Neural crest cell (in vitro differentiated cells): ENCODE data around the gene ATP10D. TPM values are rescaled to one million over a fixed set of nuclear protein-coding genes. Genes with fewer than 3 reads are reported as not detected.
"Not testable (repeated sequence)": the region's sequence is repeated elsewhere in the genome, so short reads cannot be mapped to it uniquely, and the experiment has no call there.

Experiments
- DNase-seq: peaks from one replicate; pipeline ENCODE4 v3.0.0; 2021; ENCODE audit warnings: low read depth, mixed read lengths, low spot score
- H3K27ac Mint-ChIP-seq: one replicate; pipeline ENCODE4 v1.8.0; 2021; ENCODE audit warnings: mild to moderate bottlenecking, mixed read lengths; ENCODE audit not compliant: unreplicated experiment
- H3K27me3 Mint-ChIP-seq: 2 replicates; pipeline ENCODE4 v1.8.0; 2021; ENCODE audit warnings: low read depth, mild to moderate bottlenecking, mixed read lengths
- H3K36me3 Mint-ChIP-seq: 2 replicates; pipeline ENCODE4 v1.8.0; 2021; ENCODE audit warnings: low read depth, mild to moderate bottlenecking, mixed read lengths
- H3K4me1 Mint-ChIP-seq: 2 replicates; pipeline ENCODE4 v1.8.0; 2021; ENCODE audit warnings: mixed read lengths
- H3K4me3 Mint-ChIP-seq: one replicate; pipeline ENCODE4 v1.8.0; 2021; ENCODE audit warnings: mild to moderate bottlenecking, mixed read lengths
- H3K9me3 Mint-ChIP-seq: 2 replicates; pipeline ENCODE4 v1.8.0; 2021; ENCODE audit warnings: mixed read lengths
- CTCF ChIP-seq: fragments of 200-600 bp; sonication (generic); conservative IDR thresholded peaks from 2 replicates; pipeline ENCODE4 v1.5.0; 2021; ENCODE audit warnings: antibody characterized with exemption, mild to moderate bottlenecking
- total RNA-seq: library from RNA; stranded (reverse); gene quantifications from 2 replicates; pipeline ENCODE4 v1.2.1, GENCODE V29; 2021

ATP10D gene
- total RNA-seq, 1 donor from 2014 or later: 7.9 TPM

- Mint-ChIP-seq H3K4me1 (peaks cover 15% of the 10 kb centered on the region), H3K27me3 (no peaks in the 10 kb centered on the region)
Observed at GRCh38 chr4:47513461-47513860, 28.4 kb downstream of the ATP10D start.

GRCh38 chr4:47519239-47519883 lies 34.3 kb downstream of the ATP10D start:
- Mint-ChIP-seq H3K36me3 (peaks cover 2% of the 10 kb centered on the region), H3K4me3 (no peak overlapping the region), H3K27ac (no peak overlapping the region), H3K9me3 (no peaks in the 10 kb centered on the region), H3K4me1 (no peaks in the 10 kb centered on the region), H3K27me3 (no peaks in the 10 kb centered on the region)
- no peak for TF ChIP-seq CTCF
- DNase-seq: no peak

More at GRCh38 chr4:47513461-47513860, 28.4 kb downstream of the ATP10D start:
- DNase-seq: no peak
- Mint-ChIP-seq H3K9me3 (no peaks in the 10 kb centered on the region), H3K4me3 (no peak overlapping the region), H3K36me3 (peaks cover 6% of the 10 kb centered on the region), H3K27ac (no peak overlapping the region)
- no peak for TF ChIP-seq CTCF

GRCh38 chr4:47525154-47525819 lies 40.2 kb downstream of the ATP10D start:
- no peak overlapping the region for H3K27ac Mint-ChIP-seq

GRCh38 chr4:47526281-47526680 lies 41.2 kb downstream of the ATP10D start:
- no peaks in the 10 kb centered on the region for H3K27me3 Mint-ChIP-seq
- peaks cover 17% of the 10 kb centered on the region for H3K9me3 Mint-ChIP-seq
- H3K4me1 Mint-ChIP-seq: peaks cover 3% of the 10 kb centered on the region
- no peak for DNase-seq
- H3K36me3 Mint-ChIP-seq: peaks cover 22% of the 10 kb centered on the region
- H3K4me3 Mint-ChIP-seq: no peak overlapping the region
- TF ChIP-seq CTCF: no peak
- H3K27ac Mint-ChIP-seq: no peak overlapping the region

More at GRCh38 chr4:47525154-47525819, 40.2 kb downstream of the ATP10D start:
- Mint-ChIP-seq H3K9me3 (peaks cover 17% of the 10 kb centered on the region), H3K4me1 (no peaks in the 10 kb centered on the region), H3K36me3 (peaks cover 18% of the 10 kb centered on the region), H3K4me3 (no peak overlapping the region), H3K27me3 (no peaks in the 10 kb centered on the region)
- no peak for DNase-seq
- no peak for TF ChIP-seq CTCF

- H3K27ac Mint-ChIP-seq, H3K4me1 Mint-ChIP-seq, DNase-seq, H3K4me3 Mint-ChIP-seq, H3K27me3 Mint-ChIP-seq: not testable (repeated sequence)
- peaks cover 22% of the 10 kb centered on the region for H3K36me3 Mint-ChIP-seq
- peaks cover 17% of the 10 kb centered on the region for H3K9me3 Mint-ChIP-seq
Observed at GRCh38 chr4:47528646-47529045, 43.6 kb downstream of the ATP10D start.

- Mint-ChIP-seq H3K36me3 (peaks cover 26% of the 10 kb centered on the region), H3K27me3 (no peaks in the 10 kb centered on the region), H3K9me3 (peaks cover 23% of the 10 kb centered on the region), H3K27ac (no peak overlapping the region), H3K4me1 (peaks cover 3% of the 10 kb centered on the region), H3K4me3 (no peak overlapping the region)
- DNase-seq: no peak
- TF ChIP-seq CTCF: no peak
Observed at GRCh38 chr4:47530801-47531200, 45.7 kb downstream of the ATP10D start.
